ENCODE measurements around the gene SCRN1. TPM values are rescaled to one million over a fixed set of nuclear protein-coding genes. Genes with fewer than 3 reads are reported as not detected.

SCRN1 gene
- total RNA-seq, 1 experiment from 2014 or later: 96.2 TPM

- no peak for TF ChIP-seq ZNF138 (CRISPR knock-in tag; conservative IDR thresholded peaks at IDR 0.05)
These were observed 2.5 kb downstream of the SCRN1 start (continued) for GRCh38 chr7:29987083-29987482.

- Mint-ChIP-seq H3K27me3 (ENCODE audit: low read depth) (no peaks in the 10 kb centered on the region), H3K4me1 (peaks cover 7% of the 10 kb centered on the region; the same call in 1 of the 2 replicates), H3K36me3 (peaks cover 3% of the 10 kb centered on the region), H3K4me3 (no peak overlapping the region), H3K9me3 (no peaks in the 10 kb centered on the region), H3K27ac (no peak overlapping the region)
- POLR2A ChIA-PET: no interaction called here
- TF ChIP-seq ZNF396 (CRISPR knock-in tag; IDR thresholded peaks at IDR 0.05; ENCODE audit: borderline replicate concordance) (no peak), ZNF423 (CRISPR knock-in tag; IDR thresholded peaks at IDR 0.05) (no peak), ZBTB21 (CRISPR knock-in tag; IDR thresholded peaks at IDR 0.05; ENCODE audit: borderline replicate concordance) (no peak), FOXK1 (CRISPR knock-in tag; IDR thresholded peaks at IDR 0.05) (no peak), ZNF317 (CRISPR knock-in tag; IDR thresholded peaks at IDR 0.05; ENCODE audit: borderline replicate concordance, low read depth) (no peak), CREM (CRISPR knock-in tag; IDR thresholded peaks at IDR 0.05) (no peak), USF1 (CRISPR knock-in tag; IDR thresholded peaks at IDR 0.05) (no peak), ZNF219 (CRISPR knock-in tag; IDR thresholded peaks at IDR 0.05; ENCODE audit: borderline replicate concordance) (no peak), ZNF281 (CRISPR knock-in tag; IDR thresholded peaks at IDR 0.05) (no peak), JUN (CRISPR knock-in tag; IDR thresholded peaks at IDR 0.05) (no peak), GRHL2 (CRISPR knock-in tag; IDR thresholded peaks at IDR 0.05; ENCODE audit: insufficient replicate concordance, severe bottlenecking) (no peak), SMAD3 (CRISPR knock-in tag; IDR thresholded peaks at IDR 0.05; ENCODE audit: borderline replicate concordance) (no peak), IRF1 (CRISPR knock-in tag; IDR thresholded peaks at IDR 0.05) (no peak), ZNF416 (CRISPR knock-in tag; IDR thresholded peaks at IDR 0.05) (no peak), TEAD1 (CRISPR knock-in tag; IDR thresholded peaks at IDR 0.05) (no peak), NR1H2 (CRISPR knock-in tag; IDR thresholded peaks at IDR 0.05) (no peak), ZNF263 (CRISPR knock-in tag; IDR thresholded peaks at IDR 0.05; ENCODE audit: low read depth) (no peak)
- TF ChIP-seq, protein P1, sequence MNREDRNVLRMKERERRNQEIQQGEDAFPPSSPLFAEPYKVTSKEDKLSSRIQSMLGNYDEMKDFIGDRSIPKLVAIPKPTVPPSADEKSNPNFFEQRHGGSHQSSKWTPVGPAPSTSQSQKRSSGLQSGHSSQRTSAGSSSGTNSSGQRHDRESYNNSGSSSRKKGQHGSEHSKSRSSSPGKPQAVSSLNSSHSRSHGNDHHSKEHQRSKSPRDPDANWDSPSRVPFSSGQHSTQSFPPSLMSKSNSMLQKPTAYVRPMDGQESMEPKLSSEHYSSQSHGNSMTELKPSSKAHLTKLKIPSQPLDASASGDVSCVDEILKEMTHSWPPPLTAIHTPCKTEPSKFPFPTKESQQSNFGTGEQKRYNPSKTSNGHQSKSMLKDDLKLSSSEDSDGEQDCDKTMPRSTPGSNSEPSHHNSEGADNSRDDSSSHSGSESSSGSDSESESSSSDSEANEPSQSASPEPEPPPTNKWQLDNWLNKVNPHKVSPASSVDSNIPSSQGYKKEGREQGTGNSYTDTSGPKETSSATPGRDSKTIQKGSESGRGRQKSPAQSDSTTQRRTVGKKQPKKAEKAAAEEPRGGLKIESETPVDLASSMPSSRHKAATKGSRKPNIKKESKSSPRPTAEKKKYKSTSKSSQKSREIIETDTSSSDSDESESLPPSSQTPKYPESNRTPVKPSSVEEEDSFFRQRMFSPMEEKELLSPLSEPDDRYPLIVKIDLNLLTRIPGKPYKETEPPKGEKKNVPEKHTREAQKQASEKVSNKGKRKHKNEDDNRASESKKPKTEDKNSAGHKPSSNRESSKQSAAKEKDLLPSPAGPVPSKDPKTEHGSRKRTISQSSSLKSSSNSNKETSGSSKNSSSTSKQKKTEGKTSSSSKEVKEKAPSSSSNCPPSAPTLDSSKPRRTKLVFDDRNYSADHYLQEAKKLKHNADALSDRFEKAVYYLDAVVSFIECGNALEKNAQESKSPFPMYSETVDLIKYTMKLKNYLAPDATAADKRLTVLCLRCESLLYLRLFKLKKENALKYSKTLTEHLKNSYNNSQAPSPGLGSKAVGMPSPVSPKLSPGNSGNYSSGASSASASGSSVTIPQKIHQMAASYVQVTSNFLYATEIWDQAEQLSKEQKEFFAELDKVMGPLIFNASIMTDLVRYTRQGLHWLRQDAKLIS (CRISPR knock-in tag; IDR thresholded peaks at IDR 0.05; ENCODE audit: borderline replicate concordance): no peak
- CTCF ChIA-PET: no interaction called here
- DNase-seq (ENCODE audit: low spot score): no peak
- ATAC-seq: no peak
These were observed 9.4 kb downstream of the SCRN1 start for GRCh38 chr7:29980151-29980550.
